ENCODE data around the gene CD79A. TPM values are rescaled to one million over a fixed set of nuclear protein-coding genes. Genes with fewer than 3 reads are reported as not detected.

Gene CD79A
- total RNA-seq, 1 donor from 2014 or later: not detected

DNA sequence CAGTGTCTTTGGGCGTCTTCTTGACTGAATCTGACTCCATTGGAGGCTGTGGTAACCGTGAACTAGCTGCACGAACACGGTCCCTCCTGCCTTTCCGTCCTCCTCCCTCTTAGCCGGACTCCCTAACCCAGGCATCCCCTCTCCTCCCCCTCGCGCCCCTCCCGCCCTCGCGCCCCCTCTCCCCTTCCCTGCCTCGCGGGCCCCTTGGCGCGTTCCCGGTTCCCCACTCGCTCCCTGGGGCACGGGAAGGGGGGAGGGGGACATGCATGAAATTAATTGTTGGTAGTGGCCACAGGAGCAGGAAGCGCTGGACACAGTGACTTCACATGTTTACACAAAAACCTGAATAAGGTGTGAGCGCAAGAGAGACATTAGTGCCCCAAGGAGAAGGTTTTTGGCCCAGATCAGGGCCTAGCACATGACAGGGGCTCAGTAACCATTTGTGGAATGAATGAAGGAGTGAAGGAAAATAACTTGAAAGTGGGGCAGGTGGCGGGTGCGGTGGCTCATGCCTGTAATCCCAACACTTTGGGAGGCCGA is 32.0 kb upstream of the CD79A start:
- H3K4me3 ChIP-seq (ENCODE audit: low read depth, low read length): no peak overlapping the region
- DNase-seq (ENCODE audit: low read depth): no peak
- TF ChIP-seq, protein P1, sequence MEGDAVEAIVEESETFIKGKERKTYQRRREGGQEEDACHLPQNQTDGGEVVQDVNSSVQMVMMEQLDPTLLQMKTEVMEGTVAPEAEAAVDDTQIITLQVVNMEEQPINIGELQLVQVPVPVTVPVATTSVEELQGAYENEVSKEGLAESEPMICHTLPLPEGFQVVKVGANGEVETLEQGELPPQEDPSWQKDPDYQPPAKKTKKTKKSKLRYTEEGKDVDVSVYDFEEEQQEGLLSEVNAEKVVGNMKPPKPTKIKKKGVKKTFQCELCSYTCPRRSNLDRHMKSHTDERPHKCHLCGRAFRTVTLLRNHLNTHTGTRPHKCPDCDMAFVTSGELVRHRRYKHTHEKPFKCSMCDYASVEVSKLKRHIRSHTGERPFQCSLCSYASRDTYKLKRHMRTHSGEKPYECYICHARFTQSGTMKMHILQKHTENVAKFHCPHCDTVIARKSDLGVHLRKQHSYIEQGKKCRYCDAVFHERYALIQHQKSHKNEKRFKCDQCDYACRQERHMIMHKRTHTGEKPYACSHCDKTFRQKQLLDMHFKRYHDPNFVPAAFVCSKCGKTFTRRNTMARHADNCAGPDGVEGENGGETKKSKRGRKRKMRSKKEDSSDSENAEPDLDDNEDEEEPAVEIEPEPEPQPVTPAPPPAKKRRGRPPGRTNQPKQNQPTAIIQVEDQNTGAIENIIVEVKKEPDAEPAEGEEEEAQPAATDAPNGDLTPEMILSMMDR (conservative IDR thresholded peaks at IDR 0.05; ENCODE audit: low read depth, low read length): no peak

DNA sequence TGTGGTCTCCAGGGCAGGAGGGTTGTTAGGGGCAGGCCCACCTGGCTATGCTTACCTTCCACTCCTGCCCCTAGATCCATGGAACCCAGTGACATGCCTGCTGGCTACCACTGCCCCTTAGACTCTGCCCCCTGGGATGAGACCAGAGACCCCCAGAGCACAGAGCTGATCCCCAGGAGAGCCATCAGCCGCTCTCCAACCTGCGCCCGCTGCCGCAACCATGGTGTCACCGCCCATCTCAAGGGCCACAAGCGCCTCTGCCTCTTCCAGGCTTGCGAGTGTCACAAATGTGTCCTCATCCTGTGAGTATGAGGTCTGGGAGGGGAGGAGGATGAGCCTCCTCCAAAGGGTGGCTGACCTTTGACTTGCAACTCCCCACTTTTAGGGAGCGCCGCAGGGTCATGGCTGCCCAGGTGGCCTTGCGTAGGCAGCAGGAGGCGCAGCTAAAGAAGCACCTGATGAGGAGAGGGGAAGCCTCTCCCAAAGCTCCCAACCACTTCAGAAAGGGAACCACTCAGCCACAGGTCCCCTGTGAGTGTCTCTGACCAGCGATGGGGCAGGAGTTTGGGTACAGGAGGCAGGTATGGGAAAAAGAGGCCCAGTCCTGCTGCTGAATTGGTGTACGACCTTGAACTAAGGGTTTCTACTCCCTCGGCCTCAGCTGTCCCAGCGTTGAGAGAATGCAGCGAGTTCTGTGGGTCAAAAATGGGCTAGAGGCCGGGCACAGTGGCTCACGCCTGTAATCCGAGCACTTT is 29.6 kb upstream of the CD79A start:
- no peak for DNase-seq (ENCODE audit: low read depth)
- TF ChIP-seq, protein P1 (conservative IDR thresholded peaks at IDR 0.05; ENCODE audit: low read depth, low read length): no peak
- no peak overlapping the region for H3K4me3 ChIP-seq (ENCODE audit: low read depth, low read length)

DNA sequence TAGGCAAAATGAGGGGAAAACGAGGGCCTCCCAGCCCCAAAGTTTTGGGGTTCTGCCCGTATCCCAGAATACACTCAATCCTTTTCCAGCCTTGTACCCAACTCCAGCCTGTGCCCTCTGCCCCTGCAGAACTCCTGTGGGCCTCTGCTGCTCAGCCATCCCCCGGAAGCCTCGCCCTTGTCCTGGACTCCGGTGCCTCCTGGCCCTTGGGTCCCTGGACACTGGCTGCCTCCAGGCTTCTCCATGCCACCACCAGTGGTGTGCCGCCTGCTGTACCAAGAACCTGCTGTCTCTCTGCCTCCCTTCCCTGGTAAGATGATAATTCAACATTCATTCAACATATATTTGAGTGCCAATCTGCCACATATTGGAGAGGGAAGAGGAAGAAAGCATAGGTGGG is 28.4 kb upstream of the CD79A start:
- no peak overlapping the region for H3K4me3 ChIP-seq (ENCODE audit: low read depth, low read length)
- TF ChIP-seq, protein P1 (conservative IDR thresholded peaks at IDR 0.05; ENCODE audit: low read depth, low read length): no peak
- no peak for DNase-seq (ENCODE audit: low read depth)

DNA sequence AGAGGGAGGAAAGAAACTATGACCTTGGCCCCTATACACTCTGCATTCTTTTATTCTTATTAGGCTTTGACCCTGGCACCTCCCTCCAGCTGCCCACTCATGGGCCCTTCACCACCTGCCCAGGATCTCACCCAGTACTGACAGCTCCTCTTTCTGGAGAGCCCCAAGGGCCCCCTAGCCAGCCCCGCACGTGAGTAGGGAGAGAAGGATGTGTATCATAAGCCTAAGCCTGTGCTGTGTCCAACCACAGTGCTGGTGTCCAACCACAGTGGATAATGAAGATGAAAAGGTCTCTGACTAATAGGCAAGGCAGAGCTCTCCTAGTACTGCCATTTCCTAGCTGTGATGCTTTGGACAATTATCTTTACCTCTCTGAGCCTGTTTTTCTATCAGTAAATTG is 28.0 kb upstream of the CD79A start:
- TF ChIP-seq, protein P1 (conservative IDR thresholded peaks at IDR 0.05; ENCODE audit: low read depth, low read length): no peak
- DNase-seq (ENCODE audit: low read depth): no peak
- H3K4me3 ChIP-seq (ENCODE audit: low read depth, low read length): no peak overlapping the region

DNA sequence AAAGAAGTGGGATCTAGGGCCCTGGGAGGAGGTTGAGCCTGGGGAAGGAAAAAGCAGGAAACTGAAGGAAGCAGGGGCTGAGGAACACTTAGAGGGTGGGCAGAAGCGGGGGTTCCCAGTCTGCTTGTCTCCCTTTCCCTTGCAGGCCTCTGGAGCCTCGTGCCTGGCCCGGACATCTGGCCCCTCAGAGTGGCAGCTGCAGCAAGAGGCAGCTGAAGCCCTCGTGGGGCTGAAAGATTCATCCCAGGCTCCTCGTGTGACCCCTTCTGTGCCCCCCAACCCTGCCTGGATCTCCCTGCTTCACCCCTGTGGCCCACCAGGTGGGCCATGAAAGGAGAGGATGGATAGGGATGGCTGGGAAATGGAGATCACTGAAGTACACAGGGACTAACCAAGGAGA is 26.7 kb upstream of the CD79A start:
- no peak overlapping the region for H3K4me3 ChIP-seq (ENCODE audit: low read depth, low read length)
- DNase-seq (ENCODE audit: low read depth): no peak
- TF ChIP-seq, protein P1 (conservative IDR thresholded peaks at IDR 0.05; ENCODE audit: low read depth, low read length): no peak

DNA sequence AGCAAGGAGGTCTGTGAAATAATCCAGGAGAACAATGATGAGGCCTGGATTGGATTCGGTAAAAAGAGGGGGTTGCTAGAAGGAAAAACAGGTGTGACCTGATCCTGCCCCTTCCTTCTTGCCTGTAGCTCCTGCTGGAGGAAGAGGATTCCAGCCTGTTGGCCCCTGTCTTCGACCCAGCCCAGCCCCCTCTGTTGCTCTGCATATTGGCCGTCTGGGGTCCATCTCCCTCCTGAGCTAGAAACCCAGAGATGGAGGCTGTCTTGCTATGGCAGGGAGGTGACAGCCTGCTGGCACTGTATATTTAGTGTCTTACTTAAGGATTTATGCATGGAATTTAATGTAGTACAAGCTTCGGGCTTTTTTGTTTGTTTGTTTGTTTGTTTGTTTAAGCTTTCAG is 25.6 kb upstream of the CD79A start:
- DNase-seq (ENCODE audit: low read depth): no peak
- TF ChIP-seq, protein P1 (conservative IDR thresholded peaks at IDR 0.05; ENCODE audit: low read depth, low read length): no peak
- no peak overlapping the region for H3K4me3 ChIP-seq (ENCODE audit: low read depth, low read length)

DNA sequence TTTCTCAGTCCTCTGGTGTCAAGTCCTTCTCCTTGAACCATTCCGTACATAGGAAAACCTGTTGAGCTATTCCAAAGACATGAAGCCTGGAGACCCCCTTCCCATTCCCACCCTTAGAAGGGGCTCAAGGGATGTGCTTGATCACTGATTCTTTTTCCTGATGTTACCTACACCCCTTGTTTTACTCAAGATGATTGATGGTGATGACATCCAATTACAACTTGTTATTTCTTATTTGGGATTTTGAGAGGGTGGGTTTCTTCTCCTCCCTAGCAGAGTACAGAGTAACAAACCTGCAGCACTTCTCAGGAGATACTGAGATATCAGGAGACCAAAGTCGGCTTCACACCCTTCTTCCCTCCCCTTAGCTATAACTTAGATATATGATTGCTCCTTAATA is 23.7 kb upstream of the CD79A start:
- H3K4me3 ChIP-seq (ENCODE audit: low read depth, low read length): no peak overlapping the region
- no peak for DNase-seq (ENCODE audit: low read depth)
- TF ChIP-seq, protein P1 (conservative IDR thresholded peaks at IDR 0.05; ENCODE audit: low read depth, low read length): no peak
